HUES64 (cell line): Measurements from ENCODE around the gene ANO7. TPM values are rescaled to one million over a fixed set of nuclear protein-coding genes. Genes with fewer than 3 reads are reported as not detected.

Experiments
- H3K27ac ChIP-seq: 2 replicates; pipeline ENCODE4 v1.7.0; 2013; ENCODE audit warnings: low read depth, low read length, inconsistent platforms
- H3K27me3 ChIP-seq: 2 replicates; pipeline ENCODE4 v1.6.1; 2013; ENCODE audit warnings: mild to moderate bottlenecking, low read length; ENCODE audit not compliant: insufficient read depth
- H3K36me3 ChIP-seq: 2 replicates; pipeline ENCODE4 v1.6.1; 2013; ENCODE audit warnings: mild to moderate bottlenecking, low read length; ENCODE audit not compliant: insufficient read depth
- H3K4me1 ChIP-seq: 2 replicates; pipeline ENCODE4 v1.6.1; 2013; ENCODE audit warnings: mild to moderate bottlenecking, low read length, moderate library complexity; ENCODE audit not compliant: insufficient read depth
- H3K4me3 ChIP-seq: 2 replicates; pipeline ENCODE4 v1.5.1; 2013; ENCODE audit warnings: mild to moderate bottlenecking, low read length, moderate library complexity
- H3K9ac ChIP-seq: 2 replicates; pipeline ENCODE4 v1.6.1; 2013; ENCODE audit warnings: mild to moderate bottlenecking, low read depth, low read length
- H3K9me3 ChIP-seq: 2 replicates; pipeline ENCODE4 v1.6.1; 2013; ENCODE audit warnings: low read depth, low read length; ENCODE audit not compliant: insufficient read depth
- WGBS: fragments of 150-250, 120-280 bp; methylation state at CpG from one replicate; pipeline ENCODE4 v1.1.7; 2013; ENCODE audit warnings: missing lambda C conversion rate; 5-methylcytosine and 5-hydroxymethylcytosine counted together
- polyA plus RNA-seq, 2 experiments: library from polyadenylated mRNA; stranded (reverse); fragments of 50-300 nt; gene quantifications; one replicate each; pipeline ENCODE4 v1.2.3, GENCODE V29; 2013

ANO7 gene, protein sequence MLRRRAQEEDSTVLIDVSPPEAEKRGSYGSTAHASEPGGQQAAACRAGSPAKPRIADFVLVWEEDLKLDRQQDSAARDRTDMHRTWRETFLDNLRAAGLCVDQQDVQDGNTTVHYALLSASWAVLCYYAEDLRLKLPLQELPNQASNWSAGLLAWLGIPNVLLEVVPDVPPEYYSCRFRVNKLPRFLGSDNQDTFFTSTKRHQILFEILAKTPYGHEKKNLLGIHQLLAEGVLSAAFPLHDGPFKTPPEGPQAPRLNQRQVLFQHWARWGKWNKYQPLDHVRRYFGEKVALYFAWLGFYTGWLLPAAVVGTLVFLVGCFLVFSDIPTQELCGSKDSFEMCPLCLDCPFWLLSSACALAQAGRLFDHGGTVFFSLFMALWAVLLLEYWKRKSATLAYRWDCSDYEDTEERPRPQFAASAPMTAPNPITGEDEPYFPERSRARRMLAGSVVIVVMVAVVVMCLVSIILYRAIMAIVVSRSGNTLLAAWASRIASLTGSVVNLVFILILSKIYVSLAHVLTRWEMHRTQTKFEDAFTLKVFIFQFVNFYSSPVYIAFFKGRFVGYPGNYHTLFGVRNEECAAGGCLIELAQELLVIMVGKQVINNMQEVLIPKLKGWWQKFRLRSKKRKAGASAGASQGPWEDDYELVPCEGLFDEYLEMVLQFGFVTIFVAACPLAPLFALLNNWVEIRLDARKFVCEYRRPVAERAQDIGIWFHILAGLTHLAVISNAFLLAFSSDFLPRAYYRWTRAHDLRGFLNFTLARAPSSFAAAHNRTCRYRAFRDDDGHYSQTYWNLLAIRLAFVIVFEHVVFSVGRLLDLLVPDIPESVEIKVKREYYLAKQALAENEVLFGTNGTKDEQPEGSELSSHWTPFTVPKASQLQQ
- 2.7 TPM for polyA plus RNA-seq (2013, experiment 1 of 2)
- 2.9 TPM for polyA plus RNA-seq (2013, experiment 2 of 2)

DNA sequence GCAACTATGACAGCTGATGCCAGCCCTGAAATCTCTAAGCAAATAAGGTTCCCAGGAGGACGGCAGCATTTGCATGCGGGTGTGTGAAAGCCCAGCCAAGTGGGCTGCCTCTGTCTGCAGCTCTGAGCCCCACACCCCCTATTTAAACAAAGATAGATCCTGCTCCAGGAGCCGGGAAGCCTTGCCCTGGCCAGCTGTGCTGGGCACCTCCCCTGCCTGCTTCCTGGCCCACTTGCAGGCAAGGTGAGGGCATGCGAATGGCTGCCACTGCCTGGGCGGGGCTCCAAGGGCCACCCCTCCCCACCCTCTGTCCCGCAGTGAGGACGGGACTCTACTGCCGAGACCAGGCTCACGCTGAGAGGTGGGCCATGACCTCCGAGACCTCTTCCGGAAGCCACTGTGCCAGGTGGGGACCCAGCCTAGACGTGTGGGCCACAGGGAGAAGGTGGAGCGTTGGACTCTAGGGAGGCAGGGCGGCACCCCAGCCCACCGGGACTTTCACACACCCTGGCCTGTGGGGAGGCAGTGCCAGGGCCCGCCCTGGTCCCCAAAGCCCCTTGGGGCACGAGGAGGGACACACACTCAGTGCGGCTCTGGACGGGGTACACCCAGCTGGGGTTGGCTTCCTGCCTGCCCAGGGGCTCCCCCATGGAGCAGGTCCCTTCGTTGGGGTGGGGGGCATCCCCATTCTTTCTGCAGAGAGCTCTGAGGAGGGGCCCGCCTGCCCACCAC, at the start of gene ANO7:
Gene ANO7, plus strand, starts transcription at position 317 of the 732 bp plus-strand sequence. CDS start 1,387 bp downstream, outside the sequence.
- Histone ChIP-seq H3K27ac (no peak within 1 kb of the TSS), H3K4me1 (0 out of 2 replicates have a peak, but pooled peaks cover 5% of the 10 kb centered on the region), H3K27me3 (no peaks in the 10 kb centered on the region), H3K36me3 (no peaks in the 10 kb centered on the region), H3K9ac (no peak within 1 kb of the TSS), H3K9me3 (no peaks in the 10 kb centered on the region), H3K4me3 (no peak within 1 kb of the TSS)
- WGBS, result 67% methylated on average over 21 of the region's 21 CpGs

DNA sequence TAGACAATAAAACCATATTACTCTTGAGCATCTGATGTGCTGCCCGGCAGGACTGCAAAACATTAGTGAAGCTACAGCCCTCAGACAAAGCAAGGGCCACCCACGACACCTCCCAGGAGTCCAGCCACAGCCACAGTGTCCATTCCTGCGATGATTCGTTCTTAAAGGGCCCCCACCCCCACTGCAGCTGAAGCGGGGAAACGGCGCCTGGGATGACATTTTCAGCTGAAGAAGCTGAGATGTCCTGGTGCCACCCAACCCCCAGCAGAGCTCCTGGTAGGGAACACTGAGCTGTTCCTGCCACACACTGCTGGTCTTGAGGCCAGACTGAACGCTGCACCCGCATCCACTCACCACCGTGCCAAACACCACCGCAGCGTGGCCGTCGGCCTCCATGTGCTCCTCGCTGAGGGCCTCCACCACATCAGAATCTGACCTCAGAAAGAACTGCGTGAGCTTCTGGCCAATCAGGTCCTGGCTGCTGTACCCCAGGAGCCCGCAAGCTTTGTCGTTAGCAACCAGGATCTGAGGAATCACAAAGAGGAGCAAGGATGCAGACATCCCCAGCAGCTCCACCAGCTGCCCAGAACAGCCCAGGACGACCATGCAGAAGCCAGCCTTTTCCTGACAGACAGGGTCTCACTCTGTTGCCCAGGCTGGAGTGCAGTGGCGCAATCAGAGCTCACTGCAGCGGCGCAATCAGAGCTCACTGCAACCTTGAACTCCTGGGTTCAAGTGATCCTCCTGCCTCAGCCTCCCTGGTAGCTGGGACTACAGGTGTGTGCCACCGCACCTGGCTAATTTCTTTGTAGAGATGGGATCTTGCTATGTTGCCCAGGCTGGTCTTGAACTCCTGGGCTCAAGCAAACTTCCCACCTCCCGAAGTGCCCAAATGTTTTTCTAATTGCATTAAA, 48.7 kb upstream of the ANO7 start:
- H3K36me3 ChIP-seq, result peaks cover 58% of the 10 kb centered on the region
- no peaks in the 10 kb centered on the region for H3K27me3 ChIP-seq
- H3K27ac ChIP-seq, result no peak overlapping the region
- no peaks in the 10 kb centered on the region for H3K4me1 ChIP-seq
- no peak overlapping the region for H3K4me3 ChIP-seq
- no peaks in the 10 kb centered on the region for H3K9me3 ChIP-seq
- no peak overlapping the region for H3K9ac ChIP-seq
- WGBS, result 97% methylated on average over 24 of the region's 24 CpGs

DNA sequence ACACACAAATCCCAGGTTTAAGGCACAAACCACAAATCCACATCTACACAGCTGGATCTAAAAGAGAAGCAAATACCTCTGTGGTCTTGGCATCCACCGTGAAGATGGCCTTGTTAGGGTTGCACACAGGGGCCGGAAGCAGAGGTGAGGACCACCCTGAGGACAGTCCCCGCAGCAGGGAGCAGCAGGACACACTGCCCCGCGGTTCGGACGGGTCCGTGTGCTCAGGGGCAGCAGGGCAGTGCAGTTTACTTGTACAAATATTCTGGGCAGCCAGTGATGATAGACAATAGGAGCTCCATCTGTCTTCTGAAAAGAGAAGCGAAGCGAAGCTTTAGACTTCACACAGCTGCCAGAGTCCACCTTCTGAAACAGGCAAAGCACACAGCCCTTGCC, 48.0 kb upstream of the ANO7 start:
- Histone ChIP-seq H3K9me3 (no peaks in the 10 kb centered on the region), H3K36me3 (peaks cover 52% of the 10 kb centered on the region), H3K4me1 (no peaks in the 10 kb centered on the region), H3K27me3 (no peaks in the 10 kb centered on the region), H3K4me3 (no peak overlapping the region), H3K9ac (no peak overlapping the region), H3K27ac (no peak overlapping the region)
- 95% methylated on average over 10 of the region's 10 CpGs for WGBS

DNA sequence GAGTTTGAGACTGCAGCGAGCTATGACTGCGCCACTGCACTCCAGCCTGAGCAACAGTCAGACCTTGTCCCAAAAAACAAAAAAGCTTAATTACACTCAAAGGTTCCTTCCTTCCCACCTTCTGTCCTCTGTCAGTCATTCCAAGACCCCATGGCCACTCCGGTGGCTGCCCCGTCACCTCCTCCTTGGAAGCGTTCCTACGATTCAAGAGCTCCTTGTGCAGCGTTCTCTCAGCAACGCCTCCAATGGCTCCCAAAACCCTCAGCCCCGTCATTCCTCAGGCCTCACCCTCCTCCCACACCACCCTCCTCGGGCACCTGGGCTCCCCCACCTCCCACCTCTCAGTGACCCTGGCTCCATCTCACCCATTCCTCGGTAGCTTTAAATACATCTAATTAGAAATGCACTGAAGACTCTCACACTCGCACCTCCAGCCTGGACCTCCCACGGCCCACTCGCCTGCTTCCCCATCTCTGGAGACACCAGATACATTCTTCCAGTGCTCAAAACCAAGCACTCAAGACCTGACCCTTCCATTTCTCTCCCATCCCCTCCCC, 47.2 kb upstream of the ANO7 start:
- H3K27me3 ChIP-seq, result no peaks in the 10 kb centered on the region
- 94% methylated on average over 14 of the region's 14 CpGs for WGBS
- peaks cover 45% of the 10 kb centered on the region for H3K36me3 ChIP-seq
- H3K9ac ChIP-seq, result no peak overlapping the region
- H3K9me3 ChIP-seq, result no peaks in the 10 kb centered on the region
- no peaks in the 10 kb centered on the region for H3K4me1 ChIP-seq
- no peak overlapping the region for H3K27ac ChIP-seq
- no peak overlapping the region for H3K4me3 ChIP-seq

DNA sequence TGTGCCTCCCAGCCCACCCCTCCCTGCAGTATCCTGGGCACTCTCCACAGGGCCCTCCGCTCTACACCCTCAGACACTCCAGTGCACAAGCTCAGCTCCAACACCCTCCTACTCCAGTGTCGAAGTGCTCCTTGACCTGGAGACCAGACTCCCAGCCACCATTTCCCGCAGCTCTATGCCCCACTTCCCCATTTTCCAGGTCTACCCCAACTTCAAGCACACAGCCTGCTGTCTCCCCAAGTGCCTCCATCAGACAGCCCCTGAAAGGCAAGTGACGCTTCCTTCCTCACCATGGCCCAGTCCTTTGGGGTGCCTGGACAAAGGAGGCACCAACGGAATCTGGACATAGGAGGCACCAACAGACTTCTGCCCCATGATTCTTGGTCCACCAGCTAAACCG, 46.4 kb upstream of the ANO7 start:
- 96% methylated on average over 6 of the region's 6 CpGs for WGBS
- peaks cover 37% of the 10 kb centered on the region for H3K36me3 ChIP-seq

DNA sequence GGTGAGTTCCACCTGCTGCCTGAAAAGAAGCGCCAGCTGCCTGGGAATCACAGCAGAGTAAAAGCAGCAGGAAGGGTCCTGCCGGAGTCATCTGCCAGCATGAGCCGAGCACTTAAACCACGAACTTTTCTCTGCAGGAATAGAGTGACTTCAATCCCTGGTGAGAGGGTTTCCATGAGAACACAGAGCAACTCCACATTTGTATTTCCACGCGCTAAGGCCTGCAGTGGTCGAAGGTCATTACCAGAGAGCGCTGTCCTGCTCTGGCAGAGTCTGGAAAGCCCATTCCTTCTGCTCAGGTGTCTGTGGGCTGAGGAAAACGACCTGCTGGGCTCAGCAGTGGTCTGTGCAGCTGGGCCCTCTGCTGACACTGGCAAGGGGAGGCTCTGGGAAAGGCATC, 45.9 kb upstream of the ANO7 start:
- Histone ChIP-seq H3K27ac (no peak overlapping the region), H3K4me3 (no peak overlapping the region), H3K36me3 (peaks cover 34% of the 10 kb centered on the region), H3K27me3 (no peaks in the 10 kb centered on the region), H3K4me1 (no peaks in the 10 kb centered on the region), H3K9ac (no peak overlapping the region), H3K9me3 (no peaks in the 10 kb centered on the region)
- WGBS, result 93% methylated on average over 9 of the region's 9 CpGs

More for the DNA sequence above, 46.4 kb upstream of the ANO7 start:
- no peak overlapping the region for H3K4me3 ChIP-seq
- no peaks in the 10 kb centered on the region for H3K9me3 ChIP-seq
- no peaks in the 10 kb centered on the region for H3K27me3 ChIP-seq
- H3K4me1 ChIP-seq, result no peaks in the 10 kb centered on the region
- H3K9ac ChIP-seq, result no peak overlapping the region
- H3K27ac ChIP-seq, result no peak overlapping the region

DNA sequence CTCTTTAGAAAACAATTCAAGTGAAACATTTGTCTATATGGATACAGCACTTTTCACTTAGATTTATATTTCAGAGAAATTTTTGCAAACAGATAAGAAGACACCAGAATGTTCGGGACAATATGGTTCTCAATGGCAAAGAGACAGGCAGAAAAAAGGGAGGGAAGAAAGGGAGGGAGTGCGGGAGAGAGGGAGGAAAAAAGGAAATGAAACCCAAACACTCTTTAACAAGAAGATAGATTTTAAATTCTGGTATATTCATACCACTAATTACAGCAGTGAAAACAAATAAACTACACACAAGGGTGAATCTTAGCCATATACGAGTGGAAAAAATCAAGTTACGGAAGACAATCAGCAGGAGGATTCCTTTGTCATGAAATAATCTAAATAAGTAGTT, 42.2 kb upstream of the ANO7 start:
- no peak overlapping the region for H3K27ac ChIP-seq

DNA sequence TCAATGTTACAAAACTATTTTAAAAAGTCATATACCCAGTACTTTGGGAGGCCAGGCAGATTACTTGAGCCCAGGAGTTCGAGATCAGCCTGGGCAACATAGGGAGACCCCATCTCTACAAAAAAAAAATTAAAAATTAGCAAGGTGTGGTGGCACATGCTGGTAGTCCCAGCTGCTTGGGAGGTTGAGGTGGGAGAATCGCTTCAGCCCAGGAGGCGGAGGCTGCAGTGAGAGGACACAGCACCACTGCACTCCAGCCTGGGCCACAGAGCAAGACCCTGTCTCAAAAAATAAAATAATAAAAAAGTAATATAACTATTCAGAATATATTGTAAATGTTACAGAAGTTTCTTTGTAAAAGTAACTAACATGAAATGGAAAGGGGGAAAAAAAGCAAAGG, 41.1 kb upstream of the ANO7 start:
- H3K9ac ChIP-seq, result no peak overlapping the region
- peaks cover 8% of the 10 kb centered on the region; the same call in 1 of the 2 replicates for H3K27me3 ChIP-seq
- no peak overlapping the region for H3K4me3 ChIP-seq
- no peak overlapping the region for H3K27ac ChIP-seq
- H3K9me3 ChIP-seq, result no peaks in the 10 kb centered on the region
- H3K4me1 ChIP-seq, result peaks cover 11% of the 10 kb centered on the region; the same call in 1 of the 2 replicates
- 97% methylated on average over 3 of the region's 3 CpGs for WGBS
- H3K36me3 ChIP-seq, result peaks cover 4% of the 10 kb centered on the region

More for the DNA sequence above, 42.2 kb upstream of the ANO7 start:
- 78% methylated on average over 3 of the region's 4 CpGs for WGBS
- H3K9me3 ChIP-seq, result no peaks in the 10 kb centered on the region
- H3K4me1 ChIP-seq, result peaks cover 10% of the 10 kb centered on the region; the same call in 1 of the 2 replicates
- H3K27me3 ChIP-seq, result peaks cover 8% of the 10 kb centered on the region; the same call in 1 of the 2 replicates
- H3K9ac ChIP-seq, result no peak overlapping the region
- H3K4me3 ChIP-seq, result no peak overlapping the region
- H3K36me3 ChIP-seq, result peaks cover 8% of the 10 kb centered on the region

DNA sequence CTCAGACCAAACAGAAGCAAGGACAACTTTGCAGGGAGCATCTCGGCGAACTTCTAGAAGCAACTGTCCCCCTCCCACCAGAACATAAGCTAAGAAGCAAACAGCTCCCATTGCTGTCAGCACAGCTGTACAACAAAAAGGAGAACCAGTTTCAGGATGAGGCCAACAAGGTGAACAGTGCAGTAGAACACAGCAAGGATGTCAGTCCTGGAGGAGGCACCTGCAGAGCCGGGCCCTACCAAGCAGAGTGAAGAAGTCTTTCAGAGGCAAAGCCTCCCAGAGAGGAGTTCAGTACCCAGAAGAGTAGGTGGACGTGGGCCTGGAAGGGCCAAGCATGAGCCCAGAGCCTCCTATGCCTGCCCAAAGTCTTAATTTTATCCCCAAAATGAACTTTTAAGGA, 40.2 kb upstream of the ANO7 start:
- H3K9me3 ChIP-seq, result no peaks in the 10 kb centered on the region
- H3K9ac ChIP-seq, result peak overlapping the region; percentile 79; the same call in 1 of the 2 replicates
- H3K27ac ChIP-seq, result no peak overlapping the region
- 85% methylated on average over 4 of the region's 4 CpGs for WGBS
- H3K4me3 ChIP-seq, result peak overlapping the region; percentile 81
- H3K4me1 ChIP-seq, result peaks cover 11% of the 10 kb centered on the region; the same call in 1 of the 2 replicates
- H3K27me3 ChIP-seq, result peaks cover 8% of the 10 kb centered on the region; the same call in 1 of the 2 replicates
- 0 out of 2 replicates have a peak, but pooled peaks cover 4% of the 10 kb centered on the region for H3K36me3 ChIP-seq
